Activated CD4-positive, alpha-beta T cell treated with anti-CD3 and anti-CD28 coated beads, Interleukin-2, amount 50 U/mL, for 4 hours (primary cell): ENCODE measurements around the gene KRTAP16-1.
"Not testable (repeated sequence)": the region's sequence is repeated elsewhere in the genome, so short reads cannot be mapped to it uniquely, and the experiment has no call there.

Source experiments
- DNase-seq, 2 experiments: peaks; one replicate each; pipeline ENCODE4 v3.0.0-alpha.2; 2020

Gene KRTAP16-1

DNA sequence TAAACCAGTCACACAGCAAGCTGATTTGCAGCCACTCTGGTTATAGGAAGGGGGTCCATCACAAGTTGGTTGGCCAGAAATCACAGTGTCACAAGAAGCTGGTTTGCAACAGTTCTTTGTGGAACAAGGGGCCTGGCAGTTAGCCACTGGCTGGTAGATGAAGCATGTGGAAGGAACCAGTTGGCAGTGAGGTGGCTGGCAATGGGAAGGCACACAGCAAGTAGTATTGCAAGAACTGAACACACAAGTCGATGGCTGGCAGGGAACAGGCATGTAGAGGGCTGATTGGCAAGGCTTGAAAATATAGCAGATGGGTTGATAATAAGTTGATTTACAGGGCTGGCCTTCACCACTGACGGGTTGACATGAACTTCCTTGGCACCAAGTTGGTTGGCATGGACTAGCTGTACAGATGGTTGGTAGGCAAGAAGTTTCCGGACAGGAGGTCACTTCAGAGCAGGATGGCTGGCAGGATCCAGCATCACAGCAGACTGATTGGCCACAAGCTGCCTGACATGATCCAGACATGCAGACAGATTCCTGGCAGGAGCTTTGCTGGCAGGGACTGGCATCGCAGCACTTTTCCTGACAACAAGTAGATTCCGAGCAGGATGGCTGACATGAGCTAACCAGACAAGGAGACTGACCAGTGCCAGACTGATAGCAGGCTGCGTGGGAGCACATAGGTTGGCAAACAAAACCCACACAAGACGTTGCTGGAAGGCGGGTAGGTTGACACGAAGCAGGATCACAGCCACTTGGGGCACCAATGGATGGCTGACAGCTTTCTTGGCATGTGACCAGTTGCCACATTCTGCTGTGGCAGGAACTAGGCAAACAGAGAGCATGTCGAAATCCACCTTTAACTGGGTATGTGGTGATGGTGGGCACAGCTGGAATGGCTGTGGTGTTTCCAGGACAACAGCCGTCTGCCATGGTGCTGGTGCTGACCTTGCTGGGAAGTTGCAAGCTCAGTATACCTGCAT is 6.9 kb downstream of the KRTAP16-1 start, which contains the start of gene KRTAP29-1:
Gene KRTAP29-1 (minus strand): TSS at position 936 of the 986 bp plus-strand sequence. CDS start 0 bp downstream, at position 936.
- no peak for DNase-seq

DNA sequence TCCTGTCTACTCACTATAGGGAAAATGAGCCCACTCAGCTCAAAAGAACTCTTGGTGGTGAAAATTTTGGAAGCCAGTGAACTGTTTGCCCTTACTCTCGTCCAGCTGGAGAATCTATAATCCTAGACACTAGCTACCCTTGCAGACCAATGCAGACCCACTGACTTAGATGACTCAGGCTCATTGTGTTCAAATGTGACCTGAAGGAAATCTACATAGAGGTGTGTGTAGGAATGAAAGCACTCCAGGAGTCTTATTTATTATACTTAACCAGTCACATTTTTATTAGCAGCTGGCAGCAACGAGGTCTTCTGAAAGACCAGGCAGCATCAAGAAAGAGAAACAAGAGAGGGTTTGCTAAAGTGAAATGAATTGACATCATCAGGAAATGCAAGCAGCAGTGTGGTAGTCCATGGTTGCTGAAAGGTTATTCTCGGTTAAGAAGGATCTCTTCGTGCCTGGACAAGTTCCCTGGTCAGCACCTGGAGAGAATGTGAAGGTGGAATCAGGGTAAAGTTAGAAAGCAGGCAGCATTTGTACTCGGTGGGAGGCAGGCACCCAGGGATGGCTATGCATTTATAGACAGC is 7.8 kb downstream of the KRTAP16-1 start:
- no peak for DNase-seq

DNA sequence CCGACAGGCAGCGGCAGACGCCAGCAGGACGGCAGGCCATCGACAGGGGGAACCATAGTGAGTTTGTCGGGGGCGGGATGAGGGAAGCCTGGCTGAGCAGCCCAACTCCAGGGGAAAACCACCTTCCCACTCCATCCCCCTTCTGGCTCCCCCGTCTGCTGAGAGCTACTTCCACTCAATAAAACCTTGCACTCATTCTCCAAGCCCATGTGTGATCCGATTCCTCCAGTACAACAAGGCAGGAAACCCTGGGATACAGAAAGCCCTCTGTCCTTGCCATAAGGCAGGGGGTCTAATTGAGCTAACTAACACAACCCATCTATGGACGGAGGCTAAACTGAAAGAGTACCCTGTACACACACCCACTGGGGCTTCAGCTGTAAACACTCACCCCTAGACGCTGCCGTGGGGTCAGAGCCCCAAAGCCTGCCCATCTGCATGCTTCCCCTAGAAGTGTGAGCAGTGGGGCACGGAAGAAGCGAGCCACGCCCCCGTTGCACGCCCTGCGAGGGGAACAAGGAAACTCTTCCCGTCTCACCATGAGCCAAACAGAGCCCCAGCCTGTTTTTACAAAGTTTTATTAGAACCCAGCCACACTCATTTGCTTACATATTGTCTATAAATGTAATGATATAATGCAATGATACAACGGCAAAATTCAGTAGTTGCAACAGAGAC is 10.5 kb downstream of the KRTAP16-1 start:
- DNase-seq, result no peak

DNA sequence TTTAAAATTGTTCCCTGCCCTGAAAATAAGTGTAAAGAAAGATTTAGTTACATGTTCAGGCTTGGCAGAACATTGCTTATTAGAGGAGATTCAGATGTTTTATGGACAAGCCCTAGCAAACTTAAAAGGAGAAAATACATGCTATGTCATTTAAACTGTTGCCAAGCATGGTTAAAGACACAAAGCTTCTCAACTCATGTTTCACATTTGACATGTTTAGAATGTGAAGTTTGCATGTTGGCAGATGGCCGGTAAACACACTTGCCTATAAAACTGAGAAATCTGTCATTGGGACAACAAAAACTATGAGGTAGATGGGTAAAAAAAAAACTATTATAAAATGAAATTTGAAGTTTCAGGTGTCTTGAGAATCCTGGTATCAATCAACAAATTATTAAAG is 12.3 kb downstream of the KRTAP16-1 start:
- DNase-seq, result no peak

DNA sequence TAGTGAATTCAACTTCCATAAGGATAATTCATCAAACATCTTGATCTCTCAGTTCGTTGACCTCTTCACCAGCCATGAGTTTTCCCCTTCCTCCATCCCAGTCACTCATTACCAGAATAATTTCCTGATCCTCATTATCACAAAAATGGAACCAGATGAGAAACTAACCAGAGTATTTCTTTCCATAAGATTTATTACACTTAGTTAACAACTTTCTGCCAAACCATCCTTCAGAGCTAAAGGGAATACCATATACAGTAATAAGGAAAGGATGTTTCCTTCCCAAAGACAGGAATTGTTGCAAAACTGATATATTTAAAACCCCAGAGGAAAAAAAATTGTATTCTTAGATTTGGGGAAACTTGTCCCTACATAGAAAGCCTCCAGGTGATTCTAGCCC is 15.1 kb downstream of the KRTAP16-1 start:
- no peak for DNase-seq

DNA sequence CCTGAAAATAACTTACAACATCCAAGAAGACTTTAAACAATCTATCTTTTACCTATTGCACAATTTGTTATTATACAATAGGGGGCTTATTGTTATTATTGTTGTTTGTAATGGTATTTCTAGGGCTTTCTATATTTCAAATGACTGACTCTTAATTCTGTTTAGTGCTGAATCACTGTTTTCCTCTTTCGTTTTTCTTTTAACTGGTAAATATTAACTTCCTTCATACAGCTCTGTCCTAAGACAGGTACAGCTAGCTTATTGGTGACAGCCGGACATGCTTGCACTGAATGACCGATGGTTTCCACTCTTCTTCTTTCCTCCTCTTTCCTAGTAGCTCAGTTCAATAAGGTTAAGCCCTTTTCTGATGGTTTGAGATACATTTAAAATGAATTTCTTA is 22.1 kb downstream of the KRTAP16-1 start:
- no peak for DNase-seq

DNA sequence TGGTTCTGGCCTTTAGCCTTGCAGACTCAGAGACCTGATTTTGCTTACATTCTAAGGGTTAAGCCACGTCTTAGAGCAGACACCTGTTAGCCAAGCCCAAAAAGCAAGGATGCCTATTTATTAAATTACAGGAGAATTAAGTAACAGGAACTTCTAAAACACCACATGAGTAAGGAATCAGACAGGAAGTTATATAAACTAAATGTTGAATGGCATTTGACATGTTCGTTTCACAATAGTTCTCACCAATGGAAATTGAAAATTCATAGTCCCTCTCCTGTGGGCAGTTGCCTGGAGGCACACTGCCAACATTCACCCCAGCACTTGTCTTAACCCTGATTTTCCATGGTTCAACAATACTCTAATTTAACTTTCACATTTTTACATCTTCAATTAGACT is 24.6 kb downstream of the KRTAP16-1 start:
- DNase-seq, result no peak

DNA sequence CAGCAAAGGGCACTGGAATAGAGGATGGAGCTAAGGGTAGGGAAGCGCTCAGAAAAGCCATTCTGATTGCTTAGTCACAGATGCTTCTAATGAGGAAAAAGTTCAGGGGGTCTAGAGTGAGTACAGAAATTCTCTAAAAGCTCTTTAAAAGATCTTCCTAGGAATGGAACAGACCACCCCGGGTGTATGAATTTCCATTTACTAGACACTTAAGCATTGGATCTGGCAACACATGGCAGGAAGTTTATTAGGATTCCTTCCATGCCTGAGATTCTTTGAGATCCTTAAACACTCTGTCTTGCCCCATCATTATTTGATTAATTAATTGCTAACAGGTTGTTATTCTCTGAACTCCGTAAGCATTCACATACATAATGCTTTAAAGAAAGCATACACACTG is 25.1 kb downstream of the KRTAP16-1 start:
- DNase-seq, result no peak

DNA sequence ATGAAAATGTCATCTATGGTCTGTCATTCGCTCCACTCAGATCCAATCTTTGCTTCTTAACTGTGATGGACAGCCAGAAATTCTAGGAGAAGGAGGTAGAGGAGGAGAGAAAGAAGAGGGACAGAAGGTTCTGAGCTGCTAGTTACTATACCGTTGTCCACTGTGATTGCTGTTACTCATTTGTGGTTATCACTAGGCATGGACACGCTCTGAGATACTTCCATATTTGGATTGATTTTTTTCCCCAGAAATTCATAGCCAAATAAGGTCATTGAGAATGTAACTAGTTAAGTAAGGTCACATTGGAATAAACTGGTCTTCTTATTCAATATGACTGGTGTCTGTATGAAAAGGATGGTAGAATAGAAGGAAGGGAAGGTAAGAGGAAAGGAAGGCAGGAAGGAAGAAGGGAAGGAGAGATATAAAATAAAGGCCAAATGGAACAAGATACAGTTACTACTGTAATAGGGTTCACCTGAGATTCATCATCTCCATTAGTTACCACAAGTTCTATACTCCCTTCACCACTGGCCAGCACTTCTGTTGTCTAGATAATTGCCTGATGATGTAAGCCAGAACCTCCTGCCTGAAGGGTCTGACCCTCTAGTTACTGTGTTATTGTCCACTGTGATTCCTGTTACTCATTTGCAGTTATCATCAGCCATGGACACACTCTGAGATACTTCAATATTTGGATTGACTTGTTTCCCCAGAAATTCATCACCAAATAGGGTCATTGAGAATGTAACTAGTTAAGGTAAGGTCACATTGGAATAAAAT is 30.7 kb downstream of the KRTAP16-1 start:
- no peak for DNase-seq

DNA sequence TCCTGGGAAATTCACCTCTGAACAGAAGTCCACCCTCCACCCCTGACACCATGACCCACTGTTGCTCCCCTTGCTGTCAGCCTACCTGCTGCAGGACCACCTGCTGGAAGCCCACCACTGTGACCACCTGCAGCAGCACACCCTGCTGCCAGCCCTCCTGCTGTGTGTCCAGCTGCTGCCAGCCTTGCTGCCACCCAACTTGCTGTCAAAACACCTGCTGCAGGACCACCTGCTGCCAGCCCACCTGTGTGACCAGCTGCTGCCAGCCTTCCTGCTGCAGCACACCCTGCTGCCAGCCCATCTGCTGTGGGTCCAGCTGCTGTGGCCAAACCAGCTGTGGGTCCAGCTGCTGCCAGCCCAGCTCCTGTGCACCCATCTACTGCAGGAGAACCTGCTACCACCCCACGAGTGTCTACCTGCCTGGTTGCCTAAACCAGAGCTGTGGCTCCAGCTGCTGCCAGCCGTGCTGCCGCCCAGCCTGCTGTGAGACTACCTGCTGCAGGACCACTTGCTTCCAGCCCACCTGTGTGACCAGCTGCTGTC is 33.4 kb downstream of the KRTAP16-1 start, which contains the start of gene KRTAP9-7:
Gene KRTAP9-7 (plus strand): TSS at position 51 of the 543 bp plus-strand sequence. CDS start 0 bp downstream, at position 51.
- DNase-seq, result not testable (repeated sequence)

DNA sequence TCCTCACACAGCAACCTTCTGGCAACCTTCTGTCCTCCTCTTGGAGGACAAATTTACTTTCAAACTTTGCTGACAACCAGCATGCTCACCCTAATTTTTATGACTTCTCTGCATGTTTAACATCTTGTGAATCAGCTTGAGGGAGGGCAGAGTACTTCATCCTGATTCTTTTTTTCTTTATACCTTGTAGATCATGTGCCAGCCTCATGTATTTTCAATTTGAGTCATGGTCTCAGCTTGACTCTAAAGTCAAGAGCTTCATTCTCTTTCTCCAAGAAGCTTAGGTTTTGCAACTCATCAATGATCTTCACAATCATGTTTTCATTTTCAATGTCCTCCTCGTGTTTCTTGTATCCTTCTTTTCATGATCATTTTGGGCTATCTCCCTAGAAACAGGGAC is 37.3 kb downstream of the KRTAP16-1 start:
- no peak for DNase-seq

DNA sequence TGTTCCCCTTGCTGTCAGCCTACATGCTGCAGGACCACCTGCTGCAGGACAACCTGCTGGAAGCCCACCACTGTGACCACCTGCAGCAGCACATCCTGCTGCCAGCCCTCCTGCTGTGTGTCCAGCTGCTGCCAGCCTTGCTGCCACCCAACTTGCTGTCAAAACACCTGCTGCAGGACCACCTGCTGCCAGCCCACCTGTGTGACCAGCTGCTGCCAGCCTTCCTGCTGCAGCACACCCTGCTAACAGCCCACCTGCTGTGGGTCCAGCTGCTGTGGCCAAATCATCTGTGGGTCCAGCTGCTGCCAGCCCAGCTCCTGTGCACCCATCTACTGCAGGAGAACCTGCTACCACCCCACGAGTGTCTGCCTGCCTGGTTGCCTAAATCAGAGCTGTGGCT is 37.8 kb downstream of the KRTAP16-1 start:
- not testable (repeated sequence) for DNase-seq

DNA sequence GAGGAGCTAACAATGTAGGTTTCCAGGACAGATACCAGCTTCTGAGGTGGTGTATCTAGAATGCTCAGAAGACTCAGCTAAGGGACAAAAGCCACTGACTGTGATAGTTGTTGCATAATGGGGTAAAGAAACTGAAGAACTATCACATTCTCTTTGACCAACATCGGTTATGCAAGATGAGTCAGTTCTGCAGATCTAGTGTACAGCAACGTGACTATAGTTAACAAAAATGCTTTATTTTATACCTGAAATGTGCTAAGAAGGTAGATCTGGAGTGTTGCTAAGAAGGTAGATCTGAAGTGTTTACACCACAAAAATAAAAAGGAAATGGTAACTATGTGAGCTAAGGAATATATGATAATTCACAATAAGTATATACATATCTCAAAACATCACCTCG is 41.4 kb downstream of the KRTAP16-1 start:
- no peak for DNase-seq

DNA sequence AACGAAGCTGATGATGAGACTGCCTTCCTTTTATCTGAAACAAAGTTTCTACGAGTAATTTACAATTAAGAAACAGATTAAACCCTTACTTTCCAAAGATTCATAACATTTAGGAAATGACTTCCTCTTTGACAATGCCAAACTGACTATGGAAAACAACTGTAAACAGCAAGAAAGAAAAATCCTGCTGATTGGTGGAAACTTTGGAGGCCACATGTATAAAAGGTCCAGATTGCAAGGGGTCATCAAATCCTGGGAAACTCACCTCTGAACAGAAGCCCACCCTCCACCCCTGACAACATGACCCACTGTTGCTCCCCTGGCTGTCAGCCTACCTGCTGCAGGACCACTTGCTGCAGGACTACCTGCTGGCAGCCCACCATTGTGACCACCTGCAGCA is 44.0 kb downstream of the KRTAP16-1 start, which contains the start of gene KRTAP9-6:
Gene KRTAP9-6 (plus strand): TSS at position 301 of the 400 bp plus-strand sequence. CDS start 0 bp downstream, at position 301.
- no peak for DNase-seq

DNA sequence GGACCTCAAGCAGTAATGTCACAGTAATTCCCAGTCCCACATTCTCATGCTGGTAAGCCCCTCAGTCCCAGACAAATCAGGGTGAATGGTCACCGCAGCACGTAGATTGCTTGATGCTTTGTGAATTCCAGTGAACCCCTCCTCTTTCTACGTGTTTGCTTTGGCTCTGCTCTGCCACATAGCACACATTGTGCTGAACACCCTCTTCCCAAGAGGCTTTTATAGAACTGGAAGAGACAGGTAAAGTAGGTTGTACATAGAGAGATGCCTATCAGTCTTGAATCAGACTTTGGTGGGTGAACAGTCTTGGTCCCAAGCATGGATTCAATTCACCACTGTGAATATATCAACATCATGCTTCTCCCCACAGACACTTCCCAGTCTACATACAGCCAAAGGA is 44.5 kb downstream of the KRTAP16-1 start:
- DNase-seq, result no peak

DNA sequence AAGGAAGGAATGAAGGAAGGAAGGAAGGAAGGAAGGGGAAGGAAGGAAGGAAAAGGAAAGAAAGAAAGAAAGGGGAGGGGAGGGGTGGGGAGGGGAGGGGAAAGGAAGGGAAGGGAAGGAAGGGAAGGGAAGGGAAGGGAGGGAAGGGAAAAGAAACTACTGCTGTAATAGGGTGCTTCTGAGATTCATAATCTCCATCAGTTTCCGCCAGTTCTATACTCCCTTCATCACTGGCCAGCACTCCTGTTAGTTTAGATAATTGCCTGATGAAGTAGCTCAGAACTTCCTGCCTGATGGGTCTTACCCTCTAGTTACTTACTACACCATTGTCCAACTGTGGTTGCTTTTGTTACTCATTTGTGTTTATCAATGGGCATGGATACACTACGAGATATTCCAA is 45.9 kb downstream of the KRTAP16-1 start:
- no peak for DNase-seq

DNA sequence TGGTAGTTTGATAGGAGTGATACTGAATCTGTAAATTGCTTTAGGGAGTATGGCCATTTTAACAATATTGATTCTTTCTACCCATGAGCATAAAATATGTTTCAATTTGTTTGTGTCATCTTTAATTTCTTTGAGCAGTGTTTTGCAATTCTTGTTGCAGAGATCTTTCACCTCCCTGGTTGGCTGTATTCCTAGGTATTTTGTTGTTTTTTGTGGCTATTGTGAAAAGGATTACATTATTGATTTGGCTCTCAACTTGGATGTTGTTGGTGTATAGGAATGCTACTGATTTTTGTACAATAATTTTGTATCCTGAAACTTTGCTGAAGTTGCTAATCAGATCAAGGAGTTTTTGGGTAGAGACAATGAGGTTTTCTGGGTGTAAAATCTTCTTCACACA is 50.7 kb downstream of the KRTAP16-1 start:
- no peak for DNase-seq
